Upper lobe of left lung (tissue), 6 donors: ENCODE results near the gene B4GALNT2. TPM values are rescaled to one million over a fixed set of nuclear protein-coding genes. Genes with fewer than 3 reads are reported as not detected.

Experiments used
- ATAC-seq, 2 donors: fragments of 200-7000 bp; cut with Tn5 transposase; one replicate each; pipeline ENCODE4 v1.9.1; 2022; ENCODE audit warnings: mild to moderate bottlenecking in 2 of 2, moderate library complexity in 2 of 2; ENCODE audit not compliant: low FRiP score in 2 of 2
- DNase-seq, 2 donors: peaks; one replicate each; pipeline ENCODE4 v3.0.0-alpha.2; 2019 to 2020
- H3K27ac ChIP-seq, 4 donors: fragments of 200-600 bp; sonication (generic); one replicate each; pipeline ENCODE4 v1.5.1; 2016 to 2019
- H3K27me3 ChIP-seq, 4 donors: fragments of 200-600 bp; sonication (generic); one replicate each; pipeline ENCODE4 v1.5.1; 2017 to 2019
- H3K36me3 ChIP-seq, 4 donors: fragments of 200-600 bp; sonication (generic); one replicate each; pipeline ENCODE4 v1.5.1; 2016 to 2019
- H3K4me1 ChIP-seq, 4 donors: fragments of 200-600 bp; sonication (generic); one replicate each; pipeline ENCODE4 v1.5.1; 2018 to 2019
- H3K4me3 ChIP-seq, 4 donors: fragments of 200-600 bp; sonication (generic); one replicate each; pipeline ENCODE4 v1.5.1; 2017 to 2019; ENCODE audit warnings: mild to moderate bottlenecking in 2 of 4, moderate library complexity in 1 of 4
- H3K9me3 ChIP-seq, 4 donors: fragments of 200-600 bp; sonication (generic); one replicate each; pipeline ENCODE4 v1.5.1; 2018 to 2019
- CTCF ChIP-seq, 6 experiments: fragments of 450-650 bp in 4 of 6; fragments of 200-600 bp in 2 of 6; sonication (generic) in 2 of 6; IDR thresholded peaks; one replicate each; pipeline ENCODE4 v1.5.1; 2016 to 2019; ENCODE audit warnings: antibody characterized with exemption in 6 of 6
- EP300 ChIP-seq, 4 donors: sonication (generic); formaldehyde crosslinking; IDR thresholded peaks; one replicate each; pipeline ENCODE4 v1.5.1; 2017; ENCODE audit warnings: antibody characterized with exemption in 4 of 4, control low read depth in 2 of 4
- POLR2A ChIP-seq, 4 donors: fragments of 450-650 bp; IDR thresholded peaks; one replicate each; pipeline ENCODE4 v1.5.1; 2016 to 2017; ENCODE audit warnings: antibody characterized with exemption in 4 of 4, mild to moderate bottlenecking in 2 of 4
- POLR2AphosphoS5 ChIP-seq, 2 donors: sonication (generic); formaldehyde crosslinking; IDR thresholded peaks; one replicate each; pipeline ENCODE4 v1.5.1; 2017; ENCODE audit warnings: antibody characterized with exemption in 2 of 2
- WGBS, 2 donors: methylation state at CpG; one replicate each; pipeline ENCODE4 v1.1.5; 2017 to 2018; 5-methylcytosine and 5-hydroxymethylcytosine counted together
- total RNA-seq, 6 donors: library from RNA; depleted of rRNA in 4 of 6; stranded (reverse); fragments of >200 nt in 4 of 6; gene quantifications; one replicate each; pipeline versions ENCODE4 v1.1.0 to v1.2.1, GENCODE V29; 2016 to 2021
- donor health status: DM: no; HTN: no; CAD: no; lungs with moderate emphysema.
- donor health status: DM: no; HTN: yes; CAD: no; lungs with severe emphysema.

The B4GALNT2 gene
- total RNA-seq, 6 donors from 2014 or later: 0.11 to 1.0 (median 0.16) TPM

- 19 to 22% methylated on average over 19 to 20 of the region's 22 CpGs for WGBS, 2 donors
- peaks cover 28 to 51% (median 44%) of the 10 kb centered on the region in 4 donors for H3K4me1 ChIP-seq
- TF ChIP-seq POLR2AphosphoS5 (IDR thresholded peaks at IDR 0.05) (peak; percentile 30 to 82), EP300 (IDR thresholded peaks at IDR 0.05) (no peak), POLR2A (IDR thresholded peaks at IDR 0.05) (peak in 2 of 4 donors; percentile 67 to 80), CTCF (IDR thresholded peaks at IDR 0.05) (no peak)
- no peaks in the 10 kb centered on the region for H3K9me3 ChIP-seq
- peak within 1 kb of the TSS; percentile 50 to 87 (median 86) for H3K27ac ChIP-seq
- H3K4me3 ChIP-seq: peak within 1 kb of the TSS; percentile 15 to 59 (median 49)
- H3K27me3 ChIP-seq: no peaks in the 10 kb centered on the region
- H3K36me3 ChIP-seq: no peaks in the 10 kb centered on the region
- DNase-seq (peak; percentile 58 to 65), ATAC-seq (peak; percentile 70 to 80)
Observed at GRCh38 chr17:49210158-49211029, 77.8 kb downstream of the B4GALNT2 start, which contains the start of the genes ABI3 and GNGT2. Gene ABI3, plus strand, starts transcription at chr17:49210707. Its CDS starts 18 bp downstream, at chr17:49210725. Gene GNGT2, minus strand, starts transcription at chr17:49210574. Its CDS starts 3,152 bp downstream, at chr17:49207422.

- WGBS, 2 donors: 66% methylated on average over 5 of the region's 5 CpGs
Observed at GRCh38 chr17:49213399-49213798, 80.8 kb downstream of the B4GALNT2 start.

DNA sequence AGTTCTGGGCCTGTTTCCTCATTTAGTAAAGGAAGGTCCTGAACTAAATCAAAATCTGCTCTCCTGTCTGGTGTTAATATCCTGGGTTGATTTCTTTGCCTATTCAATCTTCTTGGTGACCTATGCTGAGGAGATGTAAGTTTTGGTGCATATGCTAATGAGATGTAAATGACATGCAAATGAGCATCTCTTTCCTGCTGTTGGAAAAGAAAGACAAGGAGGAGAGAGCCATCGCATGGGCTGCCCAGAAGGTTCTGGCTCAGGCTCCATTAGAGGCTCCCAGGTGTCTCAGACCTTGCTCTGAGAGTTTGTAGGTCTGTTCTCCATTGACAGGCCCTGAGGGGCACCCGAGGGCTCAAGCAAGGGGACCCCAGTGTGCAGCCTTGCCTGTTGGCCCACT, 81.3 kb downstream of the B4GALNT2 start:
- no peaks in the 10 kb centered on the region for H3K27me3 ChIP-seq
- H3K27ac ChIP-seq: peak overlapping the region; percentile 12 to 86 (median 70)
- H3K36me3 ChIP-seq: peaks cover 0 to 1% (median 0%) of the 10 kb centered on the region in 4 donors
- TF ChIP-seq EP300 (IDR thresholded peaks at IDR 0.05): no peak
- TF ChIP-seq POLR2AphosphoS5 (IDR thresholded peaks at IDR 0.05): no peak
- no peak for TF ChIP-seq POLR2A (IDR thresholded peaks at IDR 0.05)
- TF ChIP-seq CTCF (IDR thresholded peaks at IDR 0.05): no peak
- H3K9me3 ChIP-seq: no peaks in the 10 kb centered on the region
- H3K4me3 ChIP-seq: peak overlapping the region in 1 of 4 donors; percentile 11
- DNase-seq (no peak), ATAC-seq (no peak)
- peaks cover 54 to 84% (median 76%) of the 10 kb centered on the region in 4 donors for H3K4me1 ChIP-seq
- WGBS, 2 donors: 69 to 100% methylated on average over 1 to 2 of the region's 2 CpGs

More at GRCh38 chr17:49213399-49213798, 80.8 kb downstream of the B4GALNT2 start:
- Histone ChIP-seq H3K4me1 (peaks cover 54 to 80% (median 74%) of the 10 kb centered on the region in 4 donors), H3K9me3 (no peaks in the 10 kb centered on the region), H3K4me3 (peak overlapping the region in 1 of 4 donors; percentile 11), H3K27me3 (no peaks in the 10 kb centered on the region), H3K27ac (peak overlapping the region in 2 of 4 donors; percentile 73 to 86), H3K36me3 (no peaks in the 10 kb centered on the region)
- ATAC-seq (no peak), DNase-seq (no peak)
- no peak for TF ChIP-seq POLR2AphosphoS5 (IDR thresholded peaks at IDR 0.05)

DNA sequence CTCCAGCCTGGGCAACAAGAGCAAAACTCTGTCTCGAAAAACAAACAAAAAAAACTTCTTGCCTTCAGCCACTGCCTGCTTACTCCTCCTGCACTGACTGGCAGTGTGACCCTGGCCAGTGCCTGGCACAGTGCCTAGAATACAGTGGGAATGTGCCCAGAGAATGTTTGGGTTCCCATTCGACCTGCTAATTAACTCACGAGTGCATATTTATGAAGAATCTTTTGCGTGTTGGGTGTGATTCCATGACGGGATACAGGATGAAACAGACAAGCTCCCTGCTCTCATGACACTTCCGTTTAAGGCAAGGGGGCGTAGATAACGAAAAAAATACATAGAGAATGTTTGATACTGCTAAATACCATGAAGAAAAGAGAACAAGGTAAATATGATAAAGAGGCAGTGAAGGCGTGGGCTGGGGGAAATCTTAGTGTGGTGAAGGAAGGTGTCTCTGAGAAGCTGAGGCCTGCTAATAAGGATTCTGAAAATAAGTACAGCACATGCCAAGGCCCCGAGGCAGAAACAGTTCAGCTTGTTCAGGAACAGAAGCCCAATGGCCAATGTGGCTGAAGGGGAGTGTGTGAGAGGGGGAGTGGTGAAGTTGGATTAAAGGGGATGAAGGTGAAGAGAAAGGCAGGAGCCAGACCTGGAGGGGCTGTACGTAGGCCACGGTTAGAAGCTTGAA, 82.2 kb downstream of the B4GALNT2 start:
- Histone ChIP-seq H3K9me3 (no peaks in the 10 kb centered on the region), H3K27ac (peak overlapping the region; percentile 6 to 86 (median 70)), H3K27me3 (no peaks in the 10 kb centered on the region), H3K4me3 (peak overlapping the region in 1 of 4 donors; percentile 11), H3K36me3 (peaks cover 0 to 11% (median 3%) of the 10 kb centered on the region in 4 donors), H3K4me1 (peaks cover 51 to 82% (median 75%) of the 10 kb centered on the region in 4 donors)
- TF ChIP-seq CTCF (IDR thresholded peaks at IDR 0.05) (no peak), POLR2AphosphoS5 (IDR thresholded peaks at IDR 0.05) (no peak), EP300 (IDR thresholded peaks at IDR 0.05) (no peak), POLR2A (IDR thresholded peaks at IDR 0.05) (no peak)
- ATAC-seq (no peak), DNase-seq (peak in 1 of 2 donors; percentile 58)
- WGBS, 2 donors: 39 to 50% methylated on average over 12 of the region's 12 CpGs

GRCh38 chr17:49216482-49216881, 83.9 kb downstream of the B4GALNT2 start:
- TF ChIP-seq POLR2A (IDR thresholded peaks at IDR 0.05) (no peak), EP300 (IDR thresholded peaks at IDR 0.05) (no peak), POLR2AphosphoS5 (IDR thresholded peaks at IDR 0.05) (no peak), CTCF (IDR thresholded peaks at IDR 0.05) (no peak)
- Histone ChIP-seq H3K36me3 (peaks cover 0 to 18% (median 5%) of the 10 kb centered on the region in 4 donors), H3K9me3 (no peaks in the 10 kb centered on the region), H3K4me3 (no peak overlapping the region), H3K4me1 (peaks cover 53 to 83% (median 73%) of the 10 kb centered on the region in 4 donors), H3K27me3 (no peaks in the 10 kb centered on the region), H3K27ac (peak overlapping the region; percentile 64 to 86 (median 78))
- ATAC-seq: no peak
- 80 to 85% methylated on average over 12 to 13 of the region's 13 CpGs for WGBS, 2 donors
- DNase-seq: peak in 1 of 2 donors; percentile 72
